Measurements from ENCODE around the gene FCER1G.

FCER1G gene

GRCh38 chr1:161197560-161198193 lies 17.4 kb upstream of the FCER1G start:
- no peak for DNase-seq (ENCODE audit: low read depth, low spot score)
- Histone ChIP-seq H3K9me3 (ENCODE audit: low read depth, low read length) (no peaks in the 10 kb centered on the region), H3K36me3 (ENCODE audit: insufficient read depth, low read length) (peaks cover 38% of the 10 kb centered on the region), H3K27ac (no peak overlapping the region; the same call in 1 of the 2 replicates), H3K9ac (ENCODE audit: insufficient read length) (peak overlapping the region; percentile 75), H3K4me3 (peak overlapping the region; percentile 83)
- TF ChIP-seq EZH2 (IDR thresholded peaks at IDR 0.05): no peak
- TF ChIP-seq POLR2AphosphoS5 (IDR thresholded peaks at IDR 0.05; ENCODE audit: borderline replicate concordance, low read depth, low read length): no peak
- no peak for TF ChIP-seq FOXP2 (optimal IDR thresholded peaks at IDR 0.05; ENCODE audit: control extremely low read depth, extremely low read length, insufficient read depth)

DNA sequence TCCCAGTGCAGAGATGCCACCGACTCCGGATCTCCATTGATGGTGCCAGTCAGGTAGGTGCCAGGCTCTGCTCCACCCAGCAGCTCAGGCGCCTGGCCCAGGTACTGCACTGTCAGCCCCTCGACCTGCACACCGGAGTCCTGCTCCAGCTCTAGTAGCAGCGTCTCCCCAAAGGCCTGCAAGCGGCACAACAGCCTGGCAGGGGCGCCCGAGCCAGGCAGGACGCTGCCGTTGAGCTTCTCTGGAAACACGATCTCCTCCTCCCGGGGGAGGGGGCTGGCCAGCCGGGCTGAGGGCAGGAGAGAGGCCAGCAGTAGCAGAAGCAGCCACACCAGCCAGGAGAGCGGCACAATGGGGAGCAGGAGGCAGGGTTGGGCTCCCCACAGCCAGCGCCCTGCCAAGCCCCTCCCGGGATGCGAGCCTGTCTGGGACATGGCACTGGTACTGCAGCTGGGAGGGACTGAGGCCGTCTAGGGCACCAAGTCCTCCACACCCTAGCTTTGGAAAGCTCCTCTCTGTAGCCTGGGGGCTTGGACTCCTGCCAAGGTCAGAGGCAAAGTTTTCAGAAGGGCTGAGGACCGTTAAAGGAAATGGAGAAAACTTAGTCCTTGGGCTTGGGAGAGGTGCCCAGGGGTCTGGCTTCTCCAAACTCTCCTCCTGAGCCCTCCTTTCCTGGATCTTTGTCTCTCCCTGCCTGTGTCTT lies 16.8 kb upstream of the FCER1G start:
- no peaks in the 10 kb centered on the region for H3K9me3 ChIP-seq (ENCODE audit: low read depth, low read length)
- H3K27ac ChIP-seq: peak overlapping the region; percentile 63; the same call in 1 of the 2 replicates
- TF ChIP-seq EZH2 (IDR thresholded peaks at IDR 0.05) (no peak), FOXP2 (optimal IDR thresholded peaks at IDR 0.05; ENCODE audit: control extremely low read depth, extremely low read length, insufficient read depth) (no peak), POLR2AphosphoS5 (IDR thresholded peaks at IDR 0.05; ENCODE audit: borderline replicate concordance, low read depth, low read length) (no peak)
- H3K36me3 ChIP-seq (ENCODE audit: insufficient read depth, low read length): peaks cover 34% of the 10 kb centered on the region
- peak overlapping the region; percentile 75 for H3K9ac ChIP-seq (ENCODE audit: insufficient read length)
- no peak for DNase-seq (ENCODE audit: low read depth, low spot score)
- peak overlapping the region; percentile 83 for H3K4me3 ChIP-seq

GRCh38 chr1:161198897-161199431 lies 16.1 kb upstream of the FCER1G start, which contains the start of gene ADAMTS4:
Gene ADAMTS4 (minus strand): TSS chr1:161199054. CDS start chr1:161198627, 427 bp downstream.
- Histone ChIP-seq H3K9me3 (ENCODE audit: low read depth, low read length) (no peaks in the 10 kb centered on the region), H3K9ac (ENCODE audit: insufficient read length) (peak within 1 kb of the TSS; percentile 79), H3K4me3 (peak within 1 kb of the TSS; percentile 83), H3K36me3 (ENCODE audit: insufficient read depth, low read length) (peaks cover 34% of the 10 kb centered on the region), H3K27ac (peak within 1 kb of the TSS; percentile 99)
- TF ChIP-seq FOXP2 (optimal IDR thresholded peaks at IDR 0.05; ENCODE audit: control extremely low read depth, extremely low read length, insufficient read depth): no peak
- peak; percentile 100 for TF ChIP-seq POLR2AphosphoS5 (IDR thresholded peaks at IDR 0.05; ENCODE audit: borderline replicate concordance, low read depth, low read length)
- no peak for TF ChIP-seq EZH2 (IDR thresholded peaks at IDR 0.05)
- DNase-seq (ENCODE audit: low read depth, low spot score): peak; percentile 96

DNA sequence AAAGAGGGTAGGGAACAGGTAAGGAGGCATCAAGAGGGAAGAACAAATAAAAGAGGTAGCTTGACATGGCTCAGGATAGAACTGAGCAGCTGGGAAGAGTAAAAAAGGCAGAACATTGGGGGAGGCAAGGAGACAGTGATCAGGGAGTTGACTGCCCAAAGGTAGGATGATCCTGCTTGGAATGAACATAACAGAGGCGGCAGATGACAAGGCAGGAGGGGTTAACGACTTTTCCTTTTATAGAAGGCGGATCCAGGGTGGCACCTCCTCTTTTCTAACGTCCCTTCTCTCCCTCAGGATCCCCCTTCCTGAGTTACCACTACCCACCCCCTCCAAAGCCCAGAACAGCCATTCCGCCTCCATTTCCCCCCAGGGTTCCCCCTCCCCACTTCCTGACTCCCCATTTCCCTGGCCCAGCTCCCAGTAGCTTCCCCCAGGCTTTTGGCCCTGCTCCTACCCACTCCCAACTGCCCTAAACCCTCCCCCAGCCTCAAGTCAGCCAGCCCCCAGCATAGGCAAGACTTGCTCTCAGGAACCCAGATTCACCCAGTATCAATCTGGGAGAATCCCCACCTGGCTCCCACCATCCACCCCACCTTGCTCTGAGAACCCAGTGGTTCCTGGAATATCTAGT lies 15.5 kb upstream of the FCER1G start:
- Histone ChIP-seq H3K4me3 (peak overlapping the region; percentile 83), H3K9ac (ENCODE audit: insufficient read length) (peak overlapping the region; percentile 79), H3K27ac (peak overlapping the region; percentile 99), H3K9me3 (ENCODE audit: low read depth, low read length) (no peaks in the 10 kb centered on the region), H3K36me3 (ENCODE audit: insufficient read depth, low read length) (peaks cover 34% of the 10 kb centered on the region)
- DNase-seq (ENCODE audit: low read depth, low spot score): no peak
- TF ChIP-seq POLR2AphosphoS5 (IDR thresholded peaks at IDR 0.05; ENCODE audit: borderline replicate concordance, low read depth, low read length) (peak; percentile 79), EZH2 (IDR thresholded peaks at IDR 0.05) (no peak)

- H3K4me3 ChIP-seq: peak overlapping the region; percentile 83
- no peaks in the 10 kb centered on the region for H3K9me3 ChIP-seq (ENCODE audit: low read depth, low read length)
- H3K36me3 ChIP-seq (ENCODE audit: insufficient read depth, low read length): peaks cover 34% of the 10 kb centered on the region
- peak overlapping the region; percentile 75 for H3K9ac ChIP-seq (ENCODE audit: insufficient read length)
- peak overlapping the region; percentile 99 for H3K27ac ChIP-seq
- no peak for TF ChIP-seq POLR2AphosphoS5 (IDR thresholded peaks at IDR 0.05; ENCODE audit: borderline replicate concordance, low read depth, low read length)
- no peak for TF ChIP-seq FOXP2 (optimal IDR thresholded peaks at IDR 0.05; ENCODE audit: control extremely low read depth, extremely low read length, insufficient read depth)
- TF ChIP-seq EZH2 (IDR thresholded peaks at IDR 0.05): no peak
- DNase-seq (ENCODE audit: low read depth, low spot score): no peak
Observed at GRCh38 chr1:161200421-161200991, 14.6 kb upstream of the FCER1G start.

DNA sequence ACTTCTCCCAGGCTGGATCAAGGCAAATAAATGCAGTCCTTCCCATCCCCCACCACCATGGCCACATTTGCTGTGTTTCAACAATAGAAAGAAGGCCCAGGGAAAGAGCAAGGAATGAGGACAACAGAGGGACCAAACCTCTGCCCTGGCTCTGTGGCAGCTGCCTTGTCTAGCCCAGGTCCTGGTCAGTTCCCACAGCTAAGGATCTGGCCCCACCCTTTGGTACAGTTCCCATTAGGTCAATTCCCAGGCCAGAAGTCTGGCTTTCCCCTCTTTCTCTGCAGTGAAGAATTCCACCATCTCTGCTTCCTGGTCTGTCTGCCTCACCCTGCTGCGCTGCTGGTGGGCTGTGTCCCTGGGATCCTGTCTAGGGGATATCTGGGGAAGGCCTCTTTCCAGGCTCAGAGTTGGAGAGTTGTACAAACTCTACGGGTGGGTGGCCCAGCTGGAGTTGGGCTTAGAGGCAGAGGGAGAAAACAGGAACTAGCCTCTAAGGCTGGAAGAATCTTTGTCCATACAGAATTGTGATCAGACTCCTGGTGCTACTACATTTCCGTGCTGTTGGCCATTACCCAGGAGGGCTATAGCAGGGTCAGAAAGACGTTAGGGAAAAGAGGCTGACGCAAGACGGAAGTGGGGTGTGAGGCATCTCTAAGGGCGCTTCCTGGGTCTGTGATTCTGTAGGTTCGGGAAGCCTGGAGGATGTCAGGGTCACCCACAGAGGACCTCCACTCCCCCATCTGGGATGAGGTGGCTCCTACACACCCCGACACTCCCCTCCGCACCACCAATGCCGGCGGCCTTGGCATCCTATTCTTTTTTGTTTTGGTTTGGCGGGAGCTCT lies 13.9 kb upstream of the FCER1G start:
- DNase-seq (ENCODE audit: low read depth, low spot score): no peak
- TF ChIP-seq POLR2AphosphoS5 (IDR thresholded peaks at IDR 0.05; ENCODE audit: borderline replicate concordance, low read depth, low read length) (no peak), FOXP2 (optimal IDR thresholded peaks at IDR 0.05; ENCODE audit: control extremely low read depth, extremely low read length, insufficient read depth) (no peak), EZH2 (IDR thresholded peaks at IDR 0.05) (no peak)
- Histone ChIP-seq H3K36me3 (ENCODE audit: insufficient read depth, low read length) (peaks cover 34% of the 10 kb centered on the region), H3K9me3 (ENCODE audit: low read depth, low read length) (no peaks in the 10 kb centered on the region), H3K27ac (peak overlapping the region; percentile 99), H3K4me3 (peak overlapping the region; percentile 91), H3K9ac (ENCODE audit: insufficient read length) (peak overlapping the region; percentile 75)
